CD1c-positive myeloid dendritic cell (primary cell): ENCODE data around the gene SNX22.

ENCODE experiments used
- DNase-seq: peaks from one replicate; pipeline ENCODE4 v3.0.0-alpha.2; 2016; ENCODE audit errors: extremely low spot score

The SNX22 gene

GRCh38 chr15:64134345-64134829 lies 17.1 kb upstream of the SNX22 start:
- DNase-seq, result no peak

GRCh38 chr15:64136347-64136746 lies 15.2 kb upstream of the SNX22 start:
- DNase-seq, result no peak

- no peak for DNase-seq
These were observed 14.2 kb upstream of the SNX22 start for GRCh38 chr15:64137226-64137833.

DNA sequence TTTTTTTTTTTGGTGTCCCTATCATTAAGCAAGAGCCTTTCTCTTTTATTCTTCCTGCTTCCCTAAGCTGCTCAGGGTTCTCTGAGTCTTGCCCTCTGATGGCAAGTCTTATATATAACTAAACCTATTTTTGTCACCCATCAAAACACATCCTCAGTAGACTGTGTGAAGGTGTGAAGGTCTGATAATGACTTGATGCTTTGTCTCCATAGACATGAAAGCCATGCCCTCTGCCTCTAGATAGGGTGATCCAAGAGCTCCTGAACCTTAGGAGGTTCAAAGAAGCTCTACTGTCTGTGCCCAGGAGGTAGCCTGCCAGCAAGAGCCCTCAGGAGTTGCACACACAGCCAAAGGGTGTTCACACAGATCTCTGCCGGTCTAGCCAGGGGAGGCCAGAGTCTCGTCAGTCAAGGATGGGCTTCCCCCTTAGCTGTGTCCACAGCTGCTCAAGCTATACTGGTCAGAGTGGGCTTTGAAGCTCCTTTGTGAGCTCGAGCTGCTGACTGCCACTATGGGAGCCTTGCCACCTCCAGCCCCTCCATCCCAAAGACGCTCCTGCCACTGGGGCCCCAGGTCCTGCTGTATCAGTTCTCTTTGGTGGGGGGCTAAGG lies 13.1 kb upstream of the SNX22 start:
- DNase-seq, result no peak

GRCh38 chr15:64141798-64142512 lies 9.6 kb upstream of the SNX22 start:
- no peak for DNase-seq

DNA sequence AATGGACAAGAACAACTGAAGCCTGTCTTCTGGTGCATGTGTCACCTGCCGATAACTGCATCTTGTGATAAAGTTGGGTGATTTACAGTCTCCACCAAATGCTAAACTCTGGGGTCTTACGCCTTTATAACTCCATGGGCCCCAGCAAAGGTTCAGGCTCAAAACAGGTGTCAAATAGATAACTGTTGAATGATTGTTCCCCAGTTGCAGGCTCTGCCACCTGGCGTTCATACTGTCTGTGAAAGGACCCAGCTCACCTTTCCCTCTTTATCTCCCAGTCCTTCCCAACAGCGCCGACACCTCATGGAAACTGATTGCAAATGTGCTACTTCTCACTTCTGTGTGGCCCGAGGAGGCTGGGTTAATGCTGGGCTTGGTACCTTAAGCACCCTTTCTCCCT lies 8.3 kb upstream of the SNX22 start:
- no peak for DNase-seq

DNA sequence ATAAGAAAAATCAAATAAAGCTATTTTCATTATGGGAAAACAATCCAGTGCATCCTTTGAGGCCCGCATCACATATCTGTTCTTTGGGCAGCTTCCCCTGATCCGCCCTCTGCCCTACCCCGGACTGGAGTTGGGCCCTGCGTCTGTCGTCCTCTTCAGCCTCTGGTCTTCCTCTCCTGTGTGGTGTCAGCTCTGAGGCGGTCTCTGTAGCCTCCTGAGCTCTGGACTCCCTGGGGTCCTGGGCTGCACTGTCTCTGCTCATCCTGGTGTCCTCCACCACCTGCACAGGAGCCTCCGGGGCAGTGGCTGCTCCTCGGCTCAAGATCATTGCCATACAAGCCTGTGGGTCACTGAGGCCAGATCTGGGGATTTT lies 7.4 kb upstream of the SNX22 start:
- no peak for DNase-seq

GRCh38 chr15:64144565-64145281 lies 6.8 kb upstream of the SNX22 start:
- DNase-seq, result no peak

GRCh38 chr15:64146041-64146440 lies 5.5 kb upstream of the SNX22 start:
- DNase-seq, result no peak

DNA sequence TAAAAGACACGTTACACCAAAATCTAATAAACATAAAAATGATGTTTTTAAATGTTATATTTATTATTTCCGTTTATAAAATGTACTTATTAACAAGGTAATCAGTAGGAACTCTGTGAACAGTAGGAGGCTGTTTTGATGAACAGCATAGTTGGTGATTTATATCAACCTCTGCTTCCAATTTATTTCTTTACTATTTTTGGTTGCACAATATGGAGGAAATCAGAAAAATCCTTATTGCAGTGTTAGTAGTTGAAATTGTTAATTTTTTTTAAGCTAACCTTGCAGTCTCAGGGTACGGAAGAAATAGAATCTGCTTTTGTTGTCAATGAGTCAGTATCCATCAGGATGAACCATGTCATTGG lies 5.0 kb upstream of the SNX22 start:
- no peak for DNase-seq

DNA sequence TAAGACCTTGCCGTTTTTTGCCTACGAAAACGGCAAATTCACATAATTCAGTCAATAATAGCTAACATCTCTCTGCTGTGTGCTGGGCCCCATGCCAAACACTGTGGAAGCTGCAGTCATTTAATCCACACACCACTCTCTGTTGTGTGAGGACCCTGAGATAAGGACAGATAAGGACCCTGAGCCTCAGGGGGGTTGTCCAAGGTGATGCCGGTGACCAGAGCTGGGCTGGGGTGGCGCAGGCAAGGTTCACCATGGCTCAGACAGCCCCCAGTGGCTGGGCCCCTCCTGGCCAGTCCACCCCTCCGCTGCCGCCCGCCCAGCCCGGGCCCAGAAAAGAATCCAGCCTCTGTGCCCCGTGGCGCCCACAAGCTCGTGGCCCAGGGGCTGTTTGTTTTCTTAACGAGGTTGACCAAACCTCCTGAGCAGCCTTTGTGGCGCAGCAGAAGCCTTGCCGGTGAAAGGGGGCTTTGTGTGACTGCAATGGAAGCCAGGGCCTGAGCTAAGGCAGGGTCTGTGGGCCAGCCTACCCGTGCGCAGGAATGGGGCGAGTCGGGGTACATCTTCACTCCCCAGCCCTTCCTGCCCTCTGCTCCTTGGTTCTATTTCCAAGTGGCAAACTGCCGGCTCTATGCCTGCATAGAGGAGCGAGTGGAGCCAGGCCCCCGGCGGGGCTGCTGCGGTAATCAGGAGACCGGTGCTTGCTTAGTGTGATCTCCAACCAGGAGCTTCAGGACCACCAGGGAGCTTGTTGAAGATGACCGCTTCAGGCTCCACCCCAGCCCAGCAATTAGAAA lies 4.4 kb upstream of the SNX22 start:
- no peak for DNase-seq

DNA sequence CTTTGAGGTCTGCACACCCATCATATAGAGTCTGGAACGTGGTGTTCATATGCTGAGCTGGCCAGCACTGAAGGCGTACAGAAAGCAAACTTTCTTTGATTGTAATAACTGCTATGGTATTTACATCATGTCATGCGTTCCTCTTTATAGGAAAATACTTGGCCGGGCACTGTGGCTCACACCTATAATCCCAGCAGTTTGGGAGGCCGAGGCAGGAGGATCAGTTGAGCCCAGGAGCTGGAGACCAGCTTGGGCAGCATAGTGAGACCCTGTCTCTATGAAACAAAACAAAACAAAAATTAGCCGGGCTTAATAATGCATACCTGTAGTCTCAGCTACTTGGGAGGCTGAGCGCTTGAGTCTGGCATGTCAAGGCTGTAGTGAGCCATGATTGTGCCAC lies 3.4 kb upstream of the SNX22 start:
- no peak for DNase-seq

DNA sequence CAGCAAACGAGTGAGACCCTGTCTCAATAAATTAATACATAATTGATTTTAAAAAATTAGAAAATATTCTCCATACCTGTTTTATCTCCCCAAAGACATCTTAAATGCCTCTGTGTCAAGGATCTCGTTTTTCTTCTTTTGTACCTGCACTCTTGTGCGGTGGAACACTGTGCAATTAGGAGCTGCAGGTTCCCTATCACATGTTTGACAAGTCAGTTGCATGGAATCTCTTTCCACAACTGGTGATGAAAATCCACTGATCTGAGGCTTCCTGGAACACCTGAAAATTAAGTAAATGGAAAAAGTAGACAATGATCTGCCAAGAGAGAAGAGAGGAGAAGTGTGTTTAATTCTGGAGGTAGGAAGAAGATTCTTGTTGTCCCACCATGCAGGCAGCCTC lies 3.0 kb upstream of the SNX22 start:
- DNase-seq, result no peak

DNA sequence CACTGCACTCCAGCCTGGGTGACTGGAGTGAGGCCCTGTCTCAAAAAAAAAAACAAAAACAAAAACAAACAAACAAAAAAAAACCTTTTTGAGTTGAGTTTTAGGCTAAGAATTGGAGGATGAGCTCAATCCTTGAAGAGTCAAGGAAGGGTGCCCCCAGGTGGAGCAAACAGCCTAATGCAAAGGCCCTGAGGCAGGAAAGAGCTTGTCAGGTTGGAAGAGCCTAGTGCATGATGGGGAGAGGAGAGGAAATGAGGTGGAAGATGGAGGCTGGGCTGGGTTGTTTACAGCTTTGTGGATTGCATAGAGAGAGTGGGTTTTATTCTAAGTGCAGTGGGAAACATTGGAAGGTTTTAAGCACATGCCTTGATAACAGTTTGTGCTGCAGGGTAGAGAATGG lies 2.1 kb upstream of the SNX22 start:
- peak; percentile 22 for DNase-seq

DNA sequence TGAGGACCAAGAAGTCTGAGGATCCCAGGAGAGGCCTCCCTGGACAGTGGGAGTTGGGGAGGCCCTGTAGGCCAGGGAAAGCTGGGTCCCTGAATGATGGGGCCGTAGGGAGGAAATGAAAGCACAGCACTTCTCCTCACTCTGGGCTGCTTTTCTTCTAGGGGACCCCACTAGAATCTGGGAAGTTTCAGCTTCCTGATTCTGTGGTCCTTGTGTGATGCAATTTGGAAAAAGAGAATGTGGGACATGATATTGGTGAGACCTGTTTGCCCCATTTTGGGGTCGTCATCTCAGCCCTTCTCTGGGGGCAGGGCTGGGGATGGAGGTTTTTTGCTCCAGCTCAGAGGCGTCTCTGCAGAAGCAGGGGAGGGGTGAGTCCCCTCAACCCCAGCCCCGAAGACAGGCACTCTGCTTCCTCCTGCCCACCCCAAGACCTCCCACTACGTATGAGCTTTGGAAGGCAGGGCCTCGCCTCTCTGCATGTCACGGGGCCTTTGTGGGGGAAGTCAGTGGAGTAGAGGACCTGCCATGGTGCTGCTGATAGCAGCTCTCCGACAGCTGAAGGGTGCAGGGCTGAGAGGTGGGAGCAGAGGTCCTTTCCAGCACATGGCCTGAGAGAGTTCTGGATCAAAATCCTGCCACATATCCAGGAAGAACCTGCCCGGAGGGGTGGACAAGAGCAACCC lies 1.5 kb upstream of the SNX22 start:
- DNase-seq, result peak; percentile 44

GRCh38 chr15:64152507-64153387 lies 1.2 kb downstream of the SNX22 start:
- DNase-seq, result peak; percentile 8

GRCh38 chr15:64153480-64154367 lies 2.2 kb downstream of the SNX22 start:
- peak; percentile 90 for DNase-seq

GRCh38 chr15:64155802-64156651 lies 4.5 kb downstream of the SNX22 start:
- DNase-seq, result no peak
